ENCODE measurements around the gene TMEM63C.

Gene TMEM63C

DNA sequence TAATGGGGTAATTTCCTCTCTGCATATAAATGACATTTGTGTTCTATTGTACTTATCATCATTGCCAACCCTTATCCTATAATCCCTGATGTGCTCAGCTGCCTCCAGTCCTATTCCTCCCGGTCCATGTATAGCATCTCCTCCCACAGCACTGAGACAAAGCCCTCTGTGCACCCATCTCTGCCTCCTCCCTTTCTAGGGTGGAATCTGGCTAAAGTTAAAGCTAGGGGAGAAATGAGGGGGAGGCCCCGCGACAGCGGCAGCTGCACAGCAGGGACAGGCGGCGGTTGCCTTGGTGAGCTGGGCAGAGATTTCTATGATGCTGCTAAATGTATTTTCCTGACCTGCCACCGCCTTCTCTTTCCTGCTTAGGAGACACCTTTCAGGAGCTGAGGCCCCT is 27.2 kb upstream of the TMEM63C start:
- Histone ChIP-seq H3K36me3 (ENCODE audit: insufficient read depth) (no peaks in the 10 kb centered on the region), H4K20me1 (ENCODE audit: insufficient read depth) (no peaks in the 10 kb centered on the region), H2AFZ (ENCODE audit: low read depth) (no peak overlapping the region), H3K79me2 (ENCODE audit: insufficient read depth, low read depth) (no peaks in the 10 kb centered on the region), H3K4me1 (ENCODE audit: low read depth, poor library complexity, severe bottlenecking) (peaks cover 4% of the 10 kb centered on the region), H3K27me3 (ENCODE audit: insufficient read depth, low read depth) (no peaks in the 10 kb centered on the region), H3K27ac (no peak overlapping the region), H3K4me2 (no peak overlapping the region), H3K9ac (no peak overlapping the region), H3K4me3 (IDR thresholded peaks at IDR 0.05; ENCODE audit: insufficient read depth, low read depth, low read length) (no peak overlapping the region)
- TF ChIP-seq, protein P1, sequence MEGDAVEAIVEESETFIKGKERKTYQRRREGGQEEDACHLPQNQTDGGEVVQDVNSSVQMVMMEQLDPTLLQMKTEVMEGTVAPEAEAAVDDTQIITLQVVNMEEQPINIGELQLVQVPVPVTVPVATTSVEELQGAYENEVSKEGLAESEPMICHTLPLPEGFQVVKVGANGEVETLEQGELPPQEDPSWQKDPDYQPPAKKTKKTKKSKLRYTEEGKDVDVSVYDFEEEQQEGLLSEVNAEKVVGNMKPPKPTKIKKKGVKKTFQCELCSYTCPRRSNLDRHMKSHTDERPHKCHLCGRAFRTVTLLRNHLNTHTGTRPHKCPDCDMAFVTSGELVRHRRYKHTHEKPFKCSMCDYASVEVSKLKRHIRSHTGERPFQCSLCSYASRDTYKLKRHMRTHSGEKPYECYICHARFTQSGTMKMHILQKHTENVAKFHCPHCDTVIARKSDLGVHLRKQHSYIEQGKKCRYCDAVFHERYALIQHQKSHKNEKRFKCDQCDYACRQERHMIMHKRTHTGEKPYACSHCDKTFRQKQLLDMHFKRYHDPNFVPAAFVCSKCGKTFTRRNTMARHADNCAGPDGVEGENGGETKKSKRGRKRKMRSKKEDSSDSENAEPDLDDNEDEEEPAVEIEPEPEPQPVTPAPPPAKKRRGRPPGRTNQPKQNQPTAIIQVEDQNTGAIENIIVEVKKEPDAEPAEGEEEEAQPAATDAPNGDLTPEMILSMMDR (conservative IDR thresholded peaks at IDR 0.05; ENCODE audit: low read depth, low read length): no peak

DNA sequence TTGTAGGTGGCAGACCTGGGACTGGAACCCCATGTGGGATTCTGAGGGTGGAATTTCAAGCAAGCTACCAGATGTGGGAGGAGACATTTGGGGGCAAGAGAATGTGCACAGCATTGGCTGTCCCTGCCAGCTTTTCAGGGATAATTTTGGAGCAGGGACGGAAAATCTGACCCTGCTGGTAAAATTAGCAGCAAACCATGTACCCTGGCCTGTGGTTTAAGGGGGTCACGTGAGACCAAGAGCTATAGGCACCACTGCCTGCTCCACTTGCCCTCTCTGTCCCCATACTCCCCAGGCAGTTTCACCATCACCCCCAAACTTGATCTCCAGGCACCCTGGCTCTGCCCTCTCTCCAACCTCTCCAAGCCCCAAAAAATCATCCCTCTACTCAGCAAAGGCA is 26.5 kb upstream of the TMEM63C start:
- Histone ChIP-seq H3K36me3 (ENCODE audit: insufficient read depth) (no peaks in the 10 kb centered on the region), H3K4me3 (IDR thresholded peaks at IDR 0.05; ENCODE audit: insufficient read depth, low read depth, low read length) (no peak overlapping the region), H3K4me2 (no peak overlapping the region), H3K27ac (no peak overlapping the region), H3K9ac (no peak overlapping the region), H3K27me3 (ENCODE audit: insufficient read depth, low read depth) (no peaks in the 10 kb centered on the region), H3K79me2 (ENCODE audit: insufficient read depth, low read depth) (no peaks in the 10 kb centered on the region), H3K4me1 (ENCODE audit: low read depth, poor library complexity, severe bottlenecking) (peaks cover 4% of the 10 kb centered on the region), H4K20me1 (ENCODE audit: insufficient read depth) (no peaks in the 10 kb centered on the region), H2AFZ (ENCODE audit: low read depth) (no peak overlapping the region)
- TF ChIP-seq, protein P1 (conservative IDR thresholded peaks at IDR 0.05; ENCODE audit: low read depth, low read length): no peak

DNA sequence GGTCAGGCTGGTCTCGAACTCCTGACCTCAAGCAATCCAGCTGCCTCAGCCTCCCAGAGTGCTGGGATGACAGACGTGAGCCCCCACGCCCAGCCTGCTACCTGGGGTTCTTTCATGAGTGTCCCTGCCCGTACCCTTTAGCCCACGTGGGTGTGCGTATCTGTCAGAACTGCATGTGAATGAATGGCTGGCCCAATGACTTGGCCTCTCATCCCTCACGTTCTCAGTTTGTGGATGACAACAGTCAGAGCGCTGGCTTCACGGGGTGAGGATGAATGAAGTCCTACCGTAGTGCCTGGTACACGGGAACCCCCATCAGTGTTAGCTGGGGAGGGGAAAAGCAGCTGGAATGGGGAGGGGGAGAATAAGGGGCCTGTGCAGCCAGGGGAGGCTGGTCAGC is 23.9 kb upstream of the TMEM63C start:
- H3K36me3 ChIP-seq (ENCODE audit: insufficient read depth): no peaks in the 10 kb centered on the region
- TF ChIP-seq, protein P1 (conservative IDR thresholded peaks at IDR 0.05; ENCODE audit: low read depth, low read length): no peak
- no peaks in the 10 kb centered on the region for H4K20me1 ChIP-seq (ENCODE audit: insufficient read depth)
- H3K9ac ChIP-seq: no peak overlapping the region
- no peaks in the 10 kb centered on the region for H3K27me3 ChIP-seq (ENCODE audit: insufficient read depth, low read depth)
- H3K4me2 ChIP-seq: no peak overlapping the region
- H3K27ac ChIP-seq: no peak overlapping the region
- H3K79me2 ChIP-seq (ENCODE audit: insufficient read depth, low read depth): no peaks in the 10 kb centered on the region
- no peak overlapping the region for H3K4me3 ChIP-seq (IDR thresholded peaks at IDR 0.05; ENCODE audit: insufficient read depth, low read depth, low read length)
- H3K4me1 ChIP-seq (ENCODE audit: low read depth, poor library complexity, severe bottlenecking): no peaks in the 10 kb centered on the region
- no peak overlapping the region for H2AFZ ChIP-seq (ENCODE audit: low read depth)

DNA sequence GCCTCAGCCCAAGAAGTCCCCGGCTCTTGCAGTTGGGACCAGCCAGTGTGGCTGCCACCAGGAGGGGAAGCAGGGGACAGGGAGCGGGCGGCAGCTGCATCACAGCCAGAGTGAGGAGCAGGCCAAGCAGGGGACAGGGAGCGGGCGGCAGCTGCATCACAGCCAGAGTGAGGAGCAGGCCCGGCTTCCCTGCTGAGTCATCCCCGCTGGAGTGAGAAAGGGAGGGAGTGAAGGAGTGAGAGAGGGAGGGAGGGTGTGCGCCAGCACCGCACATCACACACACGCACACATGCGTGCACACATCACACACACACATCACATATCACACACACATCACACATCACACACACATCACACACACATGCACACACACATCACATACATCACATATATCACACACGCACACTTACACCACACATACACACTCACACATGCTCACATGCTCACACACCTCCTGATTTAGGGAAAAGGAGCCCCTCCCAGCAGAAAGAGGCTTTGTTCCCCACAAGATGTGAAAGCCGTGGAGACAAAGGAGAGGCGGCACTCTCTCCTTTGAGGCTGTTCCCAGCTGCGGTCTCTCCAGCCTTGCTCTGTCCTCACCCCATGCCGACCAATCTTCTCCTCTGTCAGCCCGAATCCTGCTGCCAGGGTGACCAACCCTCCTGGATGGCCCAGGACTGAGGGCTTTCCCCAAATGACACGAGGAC is 23.3 kb upstream of the TMEM63C start:
- Histone ChIP-seq H3K4me3 (IDR thresholded peaks at IDR 0.05; ENCODE audit: insufficient read depth, low read depth, low read length) (no peak overlapping the region), H3K36me3 (ENCODE audit: insufficient read depth) (no peaks in the 10 kb centered on the region), H3K27me3 (ENCODE audit: insufficient read depth, low read depth) (no peaks in the 10 kb centered on the region), H3K4me1 (ENCODE audit: low read depth, poor library complexity, severe bottlenecking) (no peaks in the 10 kb centered on the region), H4K20me1 (ENCODE audit: insufficient read depth) (no peaks in the 10 kb centered on the region), H2AFZ (ENCODE audit: low read depth) (no peak overlapping the region), H3K27ac (no peak overlapping the region), H3K79me2 (ENCODE audit: insufficient read depth, low read depth) (no peaks in the 10 kb centered on the region), H3K4me2 (no peak overlapping the region), H3K9ac (no peak overlapping the region)
- TF ChIP-seq, protein P1 (conservative IDR thresholded peaks at IDR 0.05; ENCODE audit: low read depth, low read length): no peak
